SK-N-MC (cell line): ENCODE measurements around the gene SYDE1.

Experiments used
- EZH2 ChIP-seq: fragments of 200-600 bp; sonication (generic); IDR thresholded peaks from one replicate; pipeline ENCODE4 v1.6.1; 2017; ENCODE audit warnings: antibody characterized with exemption
- FOXP2 ChIP-seq: optimal IDR thresholded peaks from 2 replicates; pipeline ENCODE3; 2011; ENCODE audit warnings: mild to moderate bottlenecking, moderate library complexity; ENCODE audit not compliant: insufficient read depth; ENCODE audit errors: extremely low read length, control extremely low read depth
- POLR2AphosphoS5 ChIP-seq: IDR thresholded peaks from 2 replicates; pipeline ENCODE4 v1.6.1; 2012; ENCODE audit warnings: mild to moderate bottlenecking, low read depth, low read length, borderline replicate concordance

GRCh38 chr19:15108145-15108844 lies 1.1 kb downstream of the SYDE1 start:
- no peak for TF ChIP-seq EZH2
- TF ChIP-seq POLR2AphosphoS5 = no peak
- TF ChIP-seq FOXP2 = no peak
